K562 (cell line): ENCODE results near the gene THAP9. TPM values are rescaled to one million over a fixed set of nuclear protein-coding genes. Genes with fewer than 3 reads are reported as not detected.
A peak's percentile ranks its signal among the peaks of the same experiment; 100 is the strongest.

Experiments
- ATAC-seq: fragments of 200-7000 bp; cut with Tn5 transposase; 3 replicates; pipeline ENCODE4 v1.9.1; 2020; ENCODE audit warnings: moderate library complexity
- Bru-seq: library from RNA; stranded (reverse); fragments of 400-500 nt; gene quantifications from one replicate; lab custom pipeline; 2021; lab: Mats Ljungman, UMichigan
- BruChase-seq, 2 experiments: library from RNA; stranded (reverse); fragments of 400-500 nt; gene quantifications; one replicate each; lab custom pipeline; 2021; lab: Mats Ljungman, UMichigan
- BruUV-seq: library from RNA; stranded (reverse); fragments of 400-500 nt; replicated peaks from 2 replicates; lab custom pipeline; 2021; lab: Mats Ljungman, UMichigan
- CTCF ChIA-PET: fragments of 300-600 bp; formaldehyde crosslinking; extraction: SDS; loops from one replicate; lab custom pipeline; 2021; ENCODE audit warnings: low intra/inter-chr PET ratio; lab: Yijun Ruan, JAX
- POLR2A ChIA-PET: fragments of 300-600, 350-650 bp; sonication (Branson Sonifier 250); formaldehyde crosslinking; extraction: SDS; loops from one replicate; lab custom pipeline; 2021; ENCODE audit warnings: antibody characterized with exemption, inconsistent platforms; lab: Yijun Ruan, JAX
- DNase-seq, 4 experiments: peaks; one replicate each; pipeline versions ENCODE4 v3.0.0 to v3.0.0-alpha.2; 2011 to 2018; ENCODE audit warnings: low spot score in 3 of 4, mixed read lengths in 3 of 4; ENCODE audit errors: extremely low read depth in 1 of 4
- FAIRE-seq: peaks from 2 replicates; lab custom pipeline; 2011; peaks lifted over from hg19 to GRCh38; lab: Jason Lieb, UNC
- H2AFZ ChIP-seq: 2 replicates; pipeline ENCODE4 v1.6.0; 2011; ENCODE audit warnings: low read depth, low read length, control low read depth, inconsistent platforms
- H3K27ac ChIP-seq: fragments of 200-600 bp; 3 replicates; pipeline ENCODE4 v1.8.0; 2011; ENCODE audit warnings: low read depth, mild to moderate bottlenecking, control low read depth, inconsistent platforms, low read length, moderate library complexity, mixed read lengths; ENCODE audit errors: extremely low read depth
- H3K27me3 ChIP-seq, 2 experiments: fragments of 300-600 bp in 1 of 2; 2 replicates in 1 of 2; 3 replicates in 1 of 2; pipeline versions ENCODE4 v1.6.0 to v1.8.0; 2011; ENCODE audit warnings: inconsistent platforms in 2 of 2, low read length in 2 of 2, mild to moderate bottlenecking in 1 of 2, mixed read lengths in 1 of 2, moderate library complexity in 1 of 2; ENCODE audit not compliant: control insufficient read depth in 2 of 2, insufficient read depth in 2 of 2
- H3K36me3 ChIP-seq: fragments of 300-600 bp; 3 replicates; pipeline ENCODE4 v1.8.0; 2011; ENCODE audit warnings: mild to moderate bottlenecking, low read length, inconsistent platforms; ENCODE audit not compliant: control insufficient read depth, insufficient read depth
- H3K4me1 ChIP-seq, 2 experiments: fragments of 200-600 bp in 1 of 2; replicated peaks in 1 of 2; 2 replicates in 1 of 2; 3 replicates in 1 of 2; pipeline versions ENCODE4 v1.5.1 to v1.8.0; 2011; ENCODE audit warnings: inconsistent platforms in 2 of 2, low read length in 2 of 2, mild to moderate bottlenecking in 1 of 2, mixed read lengths in 1 of 2, moderate library complexity in 1 of 2; ENCODE audit not compliant: control insufficient read depth in 2 of 2, insufficient read depth in 2 of 2
- H3K4me2 ChIP-seq: 2 replicates; pipeline ENCODE4 v1.6.1; 2011; ENCODE audit warnings: low read length, control low read depth, inconsistent platforms, mixed read lengths; ENCODE audit not compliant: insufficient read depth
- H3K4me3 ChIP-seq: fragments of 200-600 bp; sonication (generic), shearing (Covaris generic); 2 replicates; pipeline ENCODE4 v1.5.1; 2016; ENCODE audit warnings: control low read depth, inconsistent platforms
- H3K79me2 ChIP-seq: fragments of 200-600 bp; 3 replicates; pipeline ENCODE4 v1.8.0; 2011; ENCODE audit warnings: low read length, inconsistent platforms; ENCODE audit not compliant: control insufficient read depth, insufficient read depth
- H3K9ac ChIP-seq, 2 experiments: 2 replicates each; pipeline versions ENCODE4 v1.6.0 to v1.6.1; 2011; ENCODE audit warnings: low read depth in 2 of 2, low read length in 2 of 2, control low read depth in 1 of 2, inconsistent platforms in 1 of 2, mild to moderate bottlenecking in 1 of 2, mixed read lengths in 1 of 2; ENCODE audit not compliant: insufficient read depth in 1 of 2
- H3K9me1 ChIP-seq: one replicate; pipeline ENCODE4 v1.6.0; 2011; ENCODE audit warnings: inconsistent platforms, mild to moderate bottlenecking, low read length, moderate library complexity; ENCODE audit not compliant: control insufficient read depth, insufficient read depth
- H3K9me3 ChIP-seq: replicated peaks from 2 replicates; pipeline ENCODE4 v1.5.1; 2011; ENCODE audit warnings: low read depth, low read length, inconsistent platforms; ENCODE audit not compliant: control insufficient read depth, insufficient read depth
- H4K20me1 ChIP-seq: replicated peaks from 2 replicates; pipeline ENCODE4 v1.6.1; 2011; ENCODE audit warnings: low read length, inconsistent platforms, mixed read lengths; ENCODE audit not compliant: control insufficient read depth, insufficient read depth
- HMG20B ChIP-seq: fragments of 250-450 bp; sonication (Bioruptor Pico); IDR thresholded peaks from 2 replicates; pipeline ENCODE4 v1.5.0; 2021; ENCODE audit warnings: mild to moderate bottlenecking
- L3MBTL2 ChIP-seq: fragments of 450-650 bp; IDR thresholded peaks from 2 replicates; pipeline ENCODE4 v1.6.1; 2016; ENCODE audit warnings: mild to moderate bottlenecking, moderate library complexity
- MTF1 ChIP-seq: fragments of 250-450 bp; sonication (Bioruptor Pico); IDR thresholded peaks from 2 replicates; pipeline ENCODE4 v1.9.0; 2021; ENCODE audit warnings: moderate library complexity, mild to moderate bottlenecking, inconsistent platforms, borderline replicate concordance
- NR4A1 ChIP-seq, 2 experiments: fragments of 250-450 bp in 1 of 2; fragments of 450-650 bp in 1 of 2; sonication (Bioruptor Pico) in 1 of 2; IDR thresholded peaks; 2 replicates each; pipeline versions ENCODE4 v1.4.0 to v1.6.1; 2016 to 2020; ENCODE audit warnings: mild to moderate bottlenecking in 2 of 2, missing compliant biosample characterization in 1 of 2, missing genetic modification characterization in 1 of 2, moderate library complexity in 1 of 2
- PHF8 ChIP-seq: fragments of 200-600 bp; sonication (generic); IDR thresholded peaks from 2 replicates; pipeline ENCODE4 v1.6.1; 2012; ENCODE audit warnings: mixed run types, mild to moderate bottlenecking, inconsistent platforms, low read length, moderate library complexity, borderline replicate concordance
- POLR2A ChIP-seq: fragments of 450-650 bp; conservative IDR thresholded peaks from 2 replicates; pipeline ENCODE4 v1.6.1; 2016
- ZKSCAN3 ChIP-seq: fragments of 250-450 bp; sonication (Bioruptor Pico); IDR thresholded peaks from 2 replicates; pipeline ENCODE4 v1.4.0; 2020
- ZNF197 ChIP-seq: fragments of 200-800 bp; sonication (Bioruptor generic); IDR thresholded peaks from 2 replicates; pipeline ENCODE4 v1.6.1; 2016; ENCODE audit warnings: low read depth, missing genetic modification characterization, missing compliant biosample characterization
- WGBS: fragments of 100-300 bp; shearing (Covaris generic); methylation state at CpG from one replicate; pipeline ENCODE4 v1.1.6; 2016; ENCODE audit warnings: low coverage, mixed read lengths; ENCODE audit not compliant: insufficient coverage; ENCODE audit errors: missing lambda C conversion rate; 5-methylcytosine and 5-hydroxymethylcytosine counted together
- in situ Hi-C: fragments of 300-500 bp; cut with MboI; formaldehyde crosslinking; loops from 4 replicates; pipeline ENCODE4 v1.15.0; 2018; ENCODE audit warnings: inconsistent platforms, mixed read lengths
- intact Hi-C: fragments of 100-400 bp; cut with micrococcal nuclease; formaldehyde crosslinking; loops from 2 replicates; pipeline ENCODE4 v1.14.2; 2022
- long read RNA-seq, 3 experiments: library from polyadenylated mRNA in 2 of 3; library from RNA in 1 of 3; unstranded in 2 of 3; stranded (forward) in 1 of 3; transcript quantifications; one replicate each; pipeline ENCODE4 v2.0.0, GENCODE V29; 2019 to 2022
- polyA minus RNA-seq, 3 experiments: library from RNA; depleted of rRNA, polyadenylated mRNA; stranded (reverse); fragments of >200 nt; gene quantifications; 2 replicates each; pipeline ENCODE4 v1.2.3, GENCODE V29; 2011
- polyA plus RNA-seq, 8 experiments: library from polyadenylated mRNA; depleted of rRNA in 4 of 8; stranded (reverse) in 5 of 8; unstranded in 3 of 8; fragments of >200 nt; fragmentation: Nextera tagmentation in 2 of 8; fragmentation: Illumina TruSeq in 1 of 8; extraction: Ambion mirVana in 2 of 8; extraction: Trizol in 1 of 8; gene quantifications; 2 replicates each; pipeline versions ENCODE4 v1.2.1 to v1.2.3, GENCODE V29; 2011 to 2014; ENCODE audit warnings: inconsistent platforms in 1 of 8, missing spikeins in 1 of 8
- total RNA-seq, 7 experiments: library from RNA; depleted of rRNA in 6 of 7; stranded (reverse); fragments of >200 nt in 6 of 7; fragmentation: Illumina TruSeq in 2 of 7; extraction: Trizol in 2 of 7; gene quantifications; 2 replicates each; pipeline versions ENCODE4 v1.2.1 to v1.2.3, GENCODE V29; 2011 to 2021; ENCODE audit warnings: low replicate concordance in 1 of 7
- TF ChIP-seq, protein P1 (sequence below): sonication (generic); formaldehyde crosslinking; IDR thresholded peaks from 2 replicates; pipeline ENCODE4 v1.8.0; 2022; ENCODE audit warnings: mild to moderate bottlenecking, missing genetic modification reagents
- TF ChIP-seq, protein P2 (sequence below): fragments of 450-650 bp; conservative IDR thresholded peaks from 2 replicates; pipeline ENCODE4 v1.6.1; 2016; ENCODE audit warnings: missing genetic modification characterization, low read depth, mild to moderate bottlenecking, missing compliant biosample characterization, moderate library complexity

THAP9 gene
- 6.4 and 16.1 TPM in 2 replicates for total RNA-seq (2011; cell fraction: chromatin; rRNA removed; ENCODE audit: low replicate concordance)
- total RNA-seq (2011; cell fraction: nucleolus; rRNA removed) = 6.0 and 6.2 TPM in 2 replicates
- total RNA-seq (2011; cell fraction: nucleoplasm; rRNA removed) = 3.9 and 6.7 TPM in 2 replicates
- total RNA-seq (2014; rRNA removed) (3.4 and 4.7 TPM in 2 replicates), total RNA-seq (2014; rRNA removed; fragmentation: Illumina TruSeq; extraction: Trizol) (5.8 and 6.6 TPM in 2 replicates), total RNA-seq (2015; rRNA removed; fragmentation: Illumina TruSeq; extraction: Trizol) (5.8 and 7.0 TPM in 2 replicates), total RNA-seq (2021) (4.5 and 5.4 TPM in 2 replicates), polyA plus RNA-seq (2011; rRNA removed) (6.0 and 6.9 TPM in 2 replicates), polyA plus RNA-seq (2014; fragmentation: Illumina TruSeq; extraction: Trizol) (3.7 and 3.8 TPM in 2 replicates), polyA plus RNA-seq (2014; fragmentation: Nextera tagmentation; extraction: Ambion mirVana) (1 to 10 TPM; 4.8 to 5.6 TPM), polyA plus RNA-seq (2014; rRNA removed) (3.4 and 5.4 TPM in 2 replicates), polyA minus RNA-seq (2011; rRNA and poly(A)+ RNA removed) (9.3 and 10.3 TPM in 2 replicates), Bru-seq, nascent RNA (percentile 71 among the genes with signal in this experiment), BruChase-seq, experiment 1, labeled RNA remaining after a 2-hour chase (percentile 67 among the genes with signal in this experiment), BruChase-seq, experiment 2, labeled RNA remaining after a 6-hour chase (percentile 68 among the genes with signal in this experiment)
- polyA plus RNA-seq (2011; cell fraction: cytosol; rRNA removed) = 1.1 and 1.6 TPM in 2 replicates
- polyA plus RNA-seq (2011; cell fraction: nucleus; rRNA removed) = 6.2 and 6.5 TPM in 2 replicates
- polyA plus RNA-seq (2012) = 2.8 and 4.0 TPM in 2 replicates
- polyA minus RNA-seq (2011; cell fraction: cytosol; rRNA and poly(A)+ RNA removed) = 2.6 and 5.6 TPM in 2 replicates
- 4.8 and 9.4 TPM in 2 replicates for polyA minus RNA-seq (2011; cell fraction: nucleus; rRNA and poly(A)+ RNA removed)
- long read RNA-seq, experiment 1, transcript THAP9-201 (5 exons, 3,808 nt) = major isoform, 12 of 17 reads
- long read RNA-seq, experiment 1, partial matches to known transcripts = 3 of 17 reads
- long read RNA-seq, experiment 1, other reads (novel, unspliced or antisense) = 2 of 17 reads
- long read RNA-seq, experiment 2, partial matches to known transcripts = 0 of 2 reads
- long read RNA-seq, experiment 2, other reads (novel, unspliced or antisense) = 1 of 2 reads
- long read RNA-seq, experiment 3, partial matches to known transcripts = 0 of 2 reads
- long read RNA-seq, experiment 3, other reads (novel, unspliced or antisense) = 0 of 2 reads

DNA sequence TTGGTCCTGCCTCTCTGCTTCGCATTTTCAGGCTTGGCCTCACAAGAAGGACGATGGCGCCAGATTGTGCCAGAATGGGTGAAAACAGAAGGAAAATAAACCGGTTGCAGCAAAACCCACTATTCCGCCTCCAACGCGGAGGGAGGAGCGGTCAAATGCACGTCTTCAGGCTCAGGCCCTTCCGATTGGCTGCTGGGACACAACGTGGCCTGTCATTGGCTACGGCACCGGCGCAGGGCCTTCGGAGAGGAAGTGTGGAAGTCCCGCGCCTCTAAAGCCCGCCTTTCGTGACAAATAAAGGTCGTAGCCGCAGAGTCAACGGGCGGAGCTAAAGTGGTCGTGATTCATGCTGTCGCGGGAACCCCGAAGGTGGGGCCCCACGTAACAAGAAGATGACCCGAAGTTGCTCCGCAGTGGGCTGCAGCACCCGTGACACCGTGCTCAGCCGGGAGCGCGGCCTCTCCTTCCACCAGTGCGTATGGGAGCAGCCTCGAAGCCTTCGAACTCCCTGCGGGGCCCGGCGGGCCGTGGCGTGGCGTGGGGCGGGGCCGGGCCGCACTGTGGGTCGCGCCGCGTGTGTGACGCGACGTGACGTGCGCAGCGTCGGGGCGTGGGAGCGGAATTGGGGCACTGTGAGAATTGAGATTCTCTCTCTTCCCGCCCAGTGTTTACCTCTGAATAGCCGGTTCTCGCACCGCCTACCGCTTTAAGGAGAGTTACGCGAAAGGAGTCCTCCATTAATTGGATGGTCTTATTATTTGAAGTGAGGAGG is at the start of gene THAP9:
Gene THAP9 (plus strand): TSS at position 325 of the 772 bp plus-strand sequence. CDS start 68 bp downstream, at position 393.
- H3K27me3 ChIP-seq = no peaks in the 10 kb centered on the region
- no TSS peak for BruUV-seq
- peak within 1 kb of the TSS; percentile 92 for H2AFZ ChIP-seq
- peak within 1 kb of the TSS; percentile 100 for H3K4me2 ChIP-seq
- ATAC-seq (peak; percentile 92), DNase-seq (peak; percentile 94 to 99 (median 96)), FAIRE-seq (peak; percentile 99)
- WGBS = under 1% methylated on average over 63 of the region's 67 CpGs
- no peaks in the 10 kb centered on the region for H3K9me3 ChIP-seq
- peaks cover 5 to 11% of the 10 kb centered on the region in 2 experiments; a peak in 4 of 5 replicates for H3K4me1 ChIP-seq
- H3K9me1 ChIP-seq = no peaks in the 10 kb centered on the region
- H4K20me1 ChIP-seq = peaks cover 7% of the 10 kb centered on the region; the same call in 1 of the 2 replicates
- in situ Hi-C loops (no loop called here), intact Hi-C loops (loop anchor here (2.0 to 5.0 kb wide), 4 partner anchors 112 to 528 kb away; partner anchors contain the start of genes COPS4, COQ2 and HNRNPD)
- ChIA-PET CTCF (no interaction called here), POLR2A (interaction anchor here (0.6 to 3.1 kb wide), 25 partner anchors 8 to 385 kb away, joined by 3 to 39 read pairs (median 4); partner anchors contain the start of genes COPS4, COQ2, LIN54 and SEC31A)
- peak within 1 kb of the TSS; percentile 75 for H3K4me3 ChIP-seq
- peaks cover 70% of the 10 kb centered on the region for H3K79me2 ChIP-seq
- H3K36me3 ChIP-seq = peaks cover 35% of the 10 kb centered on the region
- peak within 1 kb of the TSS; percentile 86 to 99 for H3K9ac ChIP-seq
- H3K27ac ChIP-seq = peak within 1 kb of the TSS; percentile 100
- TF ChIP-seq, protein P1, sequence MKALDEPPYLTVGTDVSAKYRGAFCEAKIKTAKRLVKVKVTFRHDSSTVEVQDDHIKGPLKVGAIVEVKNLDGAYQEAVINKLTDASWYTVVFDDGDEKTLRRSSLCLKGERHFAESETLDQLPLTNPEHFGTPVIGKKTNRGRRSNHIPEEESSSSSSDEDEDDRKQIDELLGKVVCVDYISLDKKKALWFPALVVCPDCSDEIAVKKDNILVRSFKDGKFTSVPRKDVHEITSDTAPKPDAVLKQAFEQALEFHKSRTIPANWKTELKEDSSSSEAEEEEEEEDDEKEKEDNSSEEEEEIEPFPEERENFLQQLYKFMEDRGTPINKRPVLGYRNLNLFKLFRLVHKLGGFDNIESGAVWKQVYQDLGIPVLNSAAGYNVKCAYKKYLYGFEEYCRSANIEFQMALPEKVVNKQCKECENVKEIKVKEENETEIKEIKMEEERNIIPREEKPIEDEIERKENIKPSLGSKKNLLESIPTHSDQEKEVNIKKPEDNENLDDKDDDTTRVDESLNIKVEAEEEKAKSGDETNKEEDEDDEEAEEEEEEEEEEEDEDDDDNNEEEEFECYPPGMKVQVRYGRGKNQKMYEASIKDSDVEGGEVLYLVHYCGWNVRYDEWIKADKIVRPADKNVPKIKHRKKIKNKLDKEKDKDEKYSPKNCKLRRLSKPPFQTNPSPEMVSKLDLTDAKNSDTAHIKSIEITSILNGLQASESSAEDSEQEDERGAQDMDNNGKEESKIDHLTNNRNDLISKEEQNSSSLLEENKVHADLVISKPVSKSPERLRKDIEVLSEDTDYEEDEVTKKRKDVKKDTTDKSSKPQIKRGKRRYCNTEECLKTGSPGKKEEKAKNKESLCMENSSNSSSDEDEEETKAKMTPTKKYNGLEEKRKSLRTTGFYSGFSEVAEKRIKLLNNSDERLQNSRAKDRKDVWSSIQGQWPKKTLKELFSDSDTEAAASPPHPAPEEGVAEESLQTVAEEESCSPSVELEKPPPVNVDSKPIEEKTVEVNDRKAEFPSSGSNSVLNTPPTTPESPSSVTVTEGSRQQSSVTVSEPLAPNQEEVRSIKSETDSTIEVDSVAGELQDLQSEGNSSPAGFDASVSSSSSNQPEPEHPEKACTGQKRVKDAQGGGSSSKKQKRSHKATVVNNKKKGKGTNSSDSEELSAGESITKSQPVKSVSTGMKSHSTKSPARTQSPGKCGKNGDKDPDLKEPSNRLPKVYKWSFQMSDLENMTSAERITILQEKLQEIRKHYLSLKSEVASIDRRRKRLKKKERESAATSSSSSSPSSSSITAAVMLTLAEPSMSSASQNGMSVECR (CRISPR knock-in tag) = peak; percentile 90; the same call in 1 of the 2 replicates
- TF ChIP-seq ZKSCAN3 (CRISPR knock-in tag) (no peak), POLR2A (peak; percentile 94), ZNF197 (CRISPR knock-in tag) (no peak), NR4A1 (CRISPR knock-in tag; IDR thresholded peaks at IDR 0.05) (peak; percentile 24; the same call in 1 of the 2 replicates), NR4A1 (tag; IDR thresholded peaks at IDR 0.05) (0 out of 2 replicates have a peak, but pooled peaks have one; percentile 20), HMG20B (CRISPR knock-in tag) (no peak), MTF1 (CRISPR knock-in tag) (no peak), L3MBTL2 (peak; percentile 95), PHF8 (peak; percentile 93)
- TF ChIP-seq, protein P2, sequence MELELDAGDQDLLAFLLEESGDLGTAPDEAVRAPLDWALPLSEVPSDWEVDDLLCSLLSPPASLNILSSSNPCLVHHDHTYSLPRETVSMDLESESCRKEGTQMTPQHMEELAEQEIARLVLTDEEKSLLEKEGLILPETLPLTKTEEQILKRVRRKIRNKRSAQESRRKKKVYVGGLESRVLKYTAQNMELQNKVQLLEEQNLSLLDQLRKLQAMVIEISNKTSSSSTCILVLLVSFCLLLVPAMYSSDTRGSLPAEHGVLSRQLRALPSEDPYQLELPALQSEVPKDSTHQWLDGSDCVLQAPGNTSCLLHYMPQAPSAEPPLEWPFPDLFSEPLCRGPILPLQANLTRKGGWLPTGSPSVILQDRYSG (tag) = no peak
